Measurements from ENCODE around the gene FADS6.
A peak's percentile ranks its signal among the peaks of the same experiment; 100 is the strongest.

FADS6 gene

GRCh38 chr17:74851612-74852236 is 41.7 kb downstream of the FADS6 start:
- DNase-seq = no peak

- DNase-seq = no peak
Measured at GRCh38 chr17:74850914-74851313, 42.5 kb downstream of the FADS6 start.

GRCh38 chr17:74850310-74850709 is 43.1 kb downstream of the FADS6 start:
- no peak for DNase-seq

GRCh38 chr17:74848656-74849399 is 44.6 kb downstream of the FADS6 start:
- no peak for DNase-seq

GRCh38 chr17:74846621-74847020 is 46.8 kb downstream of the FADS6 start:
- DNase-seq = no peak

GRCh38 chr17:74843352-74843627 is 50.1 kb downstream of the FADS6 start:
- DNase-seq = no peak

GRCh38 chr17:74842599-74843351 is 50.7 kb downstream of the FADS6 start:
- DNase-seq = peak; percentile 97

- DNase-seq = peak; percentile 59
Measured at GRCh38 chr17:74842146-74842598, 51.3 kb downstream of the FADS6 start.

DNA sequence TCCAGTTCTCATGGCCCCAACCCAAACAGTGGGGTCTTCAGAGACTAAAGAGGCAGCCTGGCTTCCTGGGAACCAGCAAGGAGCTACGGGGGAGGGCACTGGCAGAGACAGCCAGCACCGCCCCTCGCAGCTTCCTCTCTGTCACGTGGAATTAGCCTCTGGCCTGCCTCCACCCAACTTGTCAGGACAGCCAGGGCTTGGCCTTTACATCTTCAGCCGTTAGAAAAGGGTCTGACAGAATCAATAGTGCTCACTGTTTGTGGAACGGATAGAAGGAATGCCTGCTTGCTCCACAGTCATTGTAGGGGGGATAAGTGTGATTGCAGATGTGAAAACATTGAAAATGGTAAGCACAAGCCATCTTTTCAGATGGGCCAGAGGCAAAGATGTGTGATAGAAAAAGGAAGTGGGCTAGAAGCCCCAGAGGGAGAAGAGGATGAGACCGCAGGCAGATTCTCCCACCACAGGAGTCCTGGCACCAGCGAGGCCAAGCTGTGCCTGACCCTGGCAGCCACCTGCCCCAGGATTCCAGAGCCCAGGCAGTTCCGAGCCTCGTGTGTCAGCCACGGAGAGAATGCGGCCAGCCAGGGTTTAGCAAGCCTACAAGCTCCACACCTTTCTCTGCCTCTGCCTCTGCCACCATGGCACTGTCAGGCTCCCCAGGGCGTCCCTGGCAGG is 52.3 kb downstream of the FADS6 start:
- no peak for DNase-seq

DNA sequence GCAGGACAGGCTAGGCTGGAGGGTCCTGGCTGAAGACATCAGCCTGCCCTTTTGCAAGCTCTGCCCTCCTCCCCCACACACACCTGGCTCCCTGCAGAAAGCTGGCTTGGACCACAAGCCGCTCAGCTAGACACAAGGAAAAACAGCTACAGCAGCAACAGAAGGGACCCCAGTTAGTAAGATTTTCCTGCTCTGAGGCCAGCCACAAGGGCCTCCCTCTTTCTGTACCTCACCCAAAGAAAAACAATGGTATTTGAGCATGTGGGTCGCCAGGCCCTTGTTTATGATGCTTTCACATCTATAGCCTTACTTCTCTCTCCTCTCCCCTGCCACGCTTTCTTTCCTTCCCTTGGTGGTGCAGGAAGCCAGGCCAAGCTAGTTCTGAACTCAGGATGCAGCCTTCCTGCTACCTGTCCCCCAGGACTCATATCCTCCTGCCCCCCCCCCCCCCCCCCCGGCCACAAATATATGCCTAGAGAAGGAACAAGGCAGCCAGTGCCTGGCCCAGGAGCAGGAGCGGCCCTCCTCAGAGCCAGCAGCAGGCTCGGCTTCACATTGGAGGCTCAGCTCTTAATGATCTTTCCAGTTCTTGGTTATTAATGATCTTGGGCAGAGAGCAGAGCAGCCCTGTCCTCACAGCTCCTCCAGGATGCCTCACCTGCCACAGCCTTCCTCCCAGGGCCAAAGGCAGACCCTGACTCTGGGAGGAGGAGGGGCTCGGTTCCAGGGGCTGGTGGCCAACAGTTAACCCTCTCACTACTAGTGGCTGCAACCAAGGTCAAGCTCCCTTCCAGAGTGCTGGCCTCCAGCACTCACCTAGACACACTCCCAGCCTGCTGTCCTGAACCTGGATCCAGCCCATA is 53.2 kb downstream of the FADS6 start:
- no peak for DNase-seq

- DNase-seq = no peak
Measured at GRCh38 chr17:74838274-74838673, 55.2 kb downstream of the FADS6 start.

DNA sequence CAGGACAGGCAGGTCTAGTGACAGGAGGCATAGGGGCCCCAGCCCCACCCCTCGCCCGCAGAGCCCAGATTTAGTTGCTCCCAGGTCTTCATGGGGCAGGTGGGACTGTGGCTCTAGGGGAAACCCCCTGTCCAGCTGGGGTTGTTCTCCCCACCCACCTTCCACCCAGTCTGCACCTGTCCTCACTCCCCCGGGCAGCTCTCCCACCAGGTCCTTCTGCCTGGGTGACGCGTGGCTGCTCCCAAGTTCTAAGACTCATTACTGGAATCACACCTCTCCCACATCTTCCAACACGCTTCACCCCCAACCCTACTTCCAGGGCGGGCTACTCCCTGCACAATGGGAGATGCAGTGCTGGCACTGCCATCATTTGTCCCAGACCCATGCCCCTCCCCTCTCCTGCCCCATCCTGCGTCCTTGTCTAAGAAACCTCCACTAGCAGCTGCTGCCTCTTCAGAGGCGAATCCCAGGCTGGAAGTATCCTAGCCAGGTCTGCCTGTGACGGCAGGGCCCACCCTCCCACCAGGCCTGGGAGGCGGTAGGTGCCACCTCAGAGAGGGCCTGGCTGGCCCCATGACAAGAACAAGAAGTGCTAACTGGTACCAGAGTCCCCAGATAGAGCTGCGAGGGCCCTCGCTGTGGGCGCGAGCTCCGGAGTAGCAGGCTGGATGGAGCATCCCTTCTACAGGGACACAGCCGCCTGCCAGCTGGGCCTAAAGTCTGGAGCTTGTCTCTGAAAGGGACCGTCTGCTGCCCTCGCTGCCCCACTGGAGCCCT is 56.6 kb downstream of the FADS6 start:
- DNase-seq = no peak

DNA sequence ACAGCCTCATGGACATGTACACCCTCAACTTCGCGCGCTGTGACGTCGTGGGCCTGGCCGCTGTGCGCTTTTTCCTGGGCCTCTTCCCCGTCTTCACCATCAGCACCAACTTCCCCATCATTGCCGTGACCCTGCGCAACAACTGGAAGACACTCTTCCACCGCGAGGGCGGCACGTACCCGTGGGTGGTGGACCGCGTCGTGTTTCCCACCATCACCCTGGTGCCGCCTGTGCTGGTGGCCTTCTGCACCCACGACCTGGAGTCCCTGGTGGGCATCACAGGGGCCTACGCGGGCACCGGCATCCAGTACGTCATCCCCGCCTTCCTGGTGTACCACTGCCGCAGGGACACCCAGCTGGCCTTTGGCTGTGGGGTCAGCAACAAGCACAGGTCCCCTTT is 57.2 kb downstream of the FADS6 start:
- DNase-seq = no peak

- DNase-seq = no peak
Measured at GRCh38 chr17:74833501-74834377, 59.7 kb downstream of the FADS6 start.

DNA sequence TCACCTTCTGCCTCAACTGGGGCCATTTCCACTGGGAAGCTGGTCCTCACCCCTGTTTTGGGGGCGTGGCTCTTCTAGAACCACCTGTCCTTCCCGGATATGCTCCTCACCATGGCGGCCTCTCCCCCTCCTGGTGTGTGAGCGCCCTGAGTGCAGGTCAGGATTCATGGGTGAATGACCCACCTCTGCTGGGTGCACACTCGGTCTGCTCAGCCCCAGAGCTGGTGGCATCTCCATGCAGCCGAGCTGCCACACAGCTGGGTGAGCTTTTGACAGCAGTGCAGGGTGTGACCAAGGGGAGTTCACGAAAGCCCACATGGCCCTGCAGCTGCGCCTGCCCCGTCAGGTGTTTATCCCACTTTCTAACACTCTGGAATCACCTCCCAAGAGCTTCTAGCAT is 61.0 kb downstream of the FADS6 start:
- DNase-seq = no peak

GRCh38 chr17:74831444-74832146 is 61.8 kb downstream of the FADS6 start:
- DNase-seq = no peak

GRCh38 chr17:74830861-74831260 is 62.6 kb downstream of the FADS6 start:
- no peak for DNase-seq

DNA sequence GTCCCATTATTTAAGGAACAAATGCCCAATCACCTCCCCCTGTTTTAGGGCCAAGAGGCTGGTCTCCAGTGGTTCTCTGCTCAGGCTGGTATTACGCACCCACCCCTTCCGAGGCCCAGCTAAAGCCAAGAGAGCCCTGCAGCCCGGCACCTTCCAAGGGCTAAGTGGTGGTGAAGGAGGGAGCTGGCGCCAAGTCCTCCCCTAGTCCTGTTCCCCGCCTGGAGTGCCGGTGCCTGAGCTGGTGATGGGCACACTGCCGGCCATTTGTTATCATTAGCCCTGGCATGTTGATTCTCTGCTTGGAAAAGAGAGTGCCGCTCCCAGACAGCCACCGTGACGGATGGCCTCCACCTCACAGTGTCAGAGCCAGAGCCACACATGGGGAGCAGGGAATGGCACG is 65.6 kb downstream of the FADS6 start:
- no peak for DNase-seq
